ENCODE results near the gene PLCD1. TPM values are rescaled to one million over a fixed set of nuclear protein-coding genes. Genes with fewer than 3 reads are reported as not detected.

PLCD1 gene
- polyA plus RNA-seq, 1 of the 3 experiments (the other 2 are of a cell fraction) = 20.2 TPM

- DNase-seq = no peak
- H3K9me2 ChIP-seq = no peaks in the 10 kb centered on the region
- no peak within 1 kb of the TSS for H3K9ac ChIP-seq
- H3K4me3 ChIP-seq (ENCODE audit: low read depth in 2 of 2, low read length in 1 of 2) = no peak within 1 kb of the TSS
- CTCF ChIA-PET = no interaction called here
- WGBS (ENCODE audit: low lambda C conversion rate) = 79% methylated on average over 8 of the region's 10 CpGs
- no peaks in the 10 kb centered on the region for H3K79me2 ChIP-seq (ENCODE audit: insufficient read depth)
- no peak within 1 kb of the TSS for H2AFZ ChIP-seq (ENCODE audit: low read depth)
- no peaks in the 10 kb centered on the region for H4K20me1 ChIP-seq (ENCODE audit: insufficient read depth)
- no peaks in the 10 kb centered on the region for H3K9me3 ChIP-seq
- no peaks in the 10 kb centered on the region for H3K36me3 ChIP-seq (replicated peaks in 1 of 2; ENCODE audit: control insufficient read depth in 1 of 2, insufficient read depth in 2 of 2, low read length in 1 of 2)
- H3F3A ChIP-seq (replicated peaks; ENCODE audit: insufficient read depth) = peaks cover 4% of the 10 kb centered on the region
- no peak for TF ChIP-seq RXRA (IDR thresholded peaks at IDR 0.05; ENCODE audit: borderline replicate concordance, low read depth)
- TF ChIP-seq FOXJ3 (CRISPR knock-in tag; IDR thresholded peaks at IDR 0.05) = no peak
- TF ChIP-seq GABPA (IDR thresholded peaks at IDR 0.05; ENCODE audit: low read depth) = no peak
- TF ChIP-seq TCF12 (IDR thresholded peaks at IDR 0.05) = no peak
- no peak for TF ChIP-seq MXI1 (IDR thresholded peaks at IDR 0.05; ENCODE audit: low read depth, low read length)
- TF ChIP-seq TAF1 (IDR thresholded peaks at IDR 0.05; ENCODE audit: borderline replicate concordance, low read depth, low read length) = no peak
- no peak for TF ChIP-seq NFIC (IDR thresholded peaks at IDR 0.05; ENCODE audit: borderline replicate concordance)
- TF ChIP-seq, protein P1, sequence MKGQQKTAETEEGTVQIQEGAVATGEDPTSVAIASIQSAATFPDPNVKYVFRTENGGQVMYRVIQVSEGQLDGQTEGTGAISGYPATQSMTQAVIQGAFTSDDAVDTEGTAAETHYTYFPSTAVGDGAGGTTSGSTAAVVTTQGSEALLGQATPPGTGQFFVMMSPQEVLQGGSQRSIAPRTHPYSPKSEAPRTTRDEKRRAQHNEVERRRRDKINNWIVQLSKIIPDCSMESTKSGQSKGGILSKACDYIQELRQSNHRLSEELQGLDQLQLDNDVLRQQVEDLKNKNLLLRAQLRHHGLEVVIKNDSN (IDR thresholded peaks at IDR 0.05; ENCODE audit: borderline replicate concordance, low read depth) = no peak
- TF ChIP-seq ELF1 (IDR thresholded peaks at IDR 0.05) = no peak
- no peak for TF ChIP-seq ZBTB33 (IDR thresholded peaks at IDR 0.05; ENCODE audit: borderline replicate concordance, low read depth)
- H3K27ac ChIP-seq (ENCODE audit: low read depth in 2 of 2, low read length in 1 of 2) = no peak within 1 kb of the TSS
- peaks cover 0 to 8% of the 10 kb centered on the region in 2 experiments; a peak in 2 of 4 replicates for H3K4me1 ChIP-seq (ENCODE audit: control insufficient read depth in 1 of 2, insufficient read depth in 2 of 2, low read depth in 1 of 2, low read length in 1 of 2)
- H3K27me3 ChIP-seq (ENCODE audit: insufficient read depth) = no peaks in the 10 kb centered on the region
- H3K4me2 ChIP-seq = no peak within 1 kb of the TSS
- POLR2A ChIA-PET = no interaction called here
Observed at GRCh38 chr3:37990527-37990926, 38.9 kb downstream of the PLCD1 start, which contains the start of gene VILL. Gene VILL, plus strand, starts transcription at chr3:37990786. Its CDS starts 2,887 bp downstream, at chr3:37993673.

GRCh38 chr3:37989821-37990480 is 39.5 kb downstream of the PLCD1 start:
- POLR2A ChIA-PET = no interaction called here
- Histone ChIP-seq H3K9me3 (no peaks in the 10 kb centered on the region), H3K79me2 (ENCODE audit: insufficient read depth) (no peaks in the 10 kb centered on the region), H3K4me1 (ENCODE audit: control insufficient read depth in 1 of 2, insufficient read depth in 2 of 2, low read depth in 1 of 2, low read length in 1 of 2) (peaks cover 0 to 4% of the 10 kb centered on the region in 2 experiments; a peak in 2 of 4 replicates), H3K9ac (no peak overlapping the region), H3K36me3 (replicated peaks in 1 of 2; ENCODE audit: control insufficient read depth in 1 of 2, insufficient read depth in 2 of 2, low read length in 1 of 2) (no peaks in the 10 kb centered on the region), H4K20me1 (ENCODE audit: insufficient read depth) (no peaks in the 10 kb centered on the region), H3K9me2 (no peaks in the 10 kb centered on the region), H3K27me3 (ENCODE audit: insufficient read depth) (no peaks in the 10 kb centered on the region), H3K4me2 (no peak overlapping the region), H3K4me3 (ENCODE audit: low read depth in 2 of 2, low read length in 1 of 2) (no peak overlapping the region), H3K27ac (ENCODE audit: low read depth in 2 of 2, low read length in 1 of 2) (no peak overlapping the region), H3F3A (replicated peaks; ENCODE audit: insufficient read depth) (peaks cover 4% of the 10 kb centered on the region), H2AFZ (ENCODE audit: low read depth) (no peak overlapping the region)
- CTCF ChIA-PET = interaction anchor here (1.0 to 1.7 kb wide), 2 partner anchors 15 to 17 kb away, joined by 3 to 4 read pairs; no protein-coding TSS in a partner anchor
- 98% methylated on average over 6 of the region's 7 CpGs for WGBS (ENCODE audit: low lambda C conversion rate)
- no peak for DNase-seq
- TF ChIP-seq TEAD4 (IDR thresholded peaks at IDR 0.05; ENCODE audit: borderline replicate concordance, insufficient read depth) (no peak), RFX5 (IDR thresholded peaks at IDR 0.05; ENCODE audit: low read length) (no peak), ZBTB33 (IDR thresholded peaks at IDR 0.05; ENCODE audit: borderline replicate concordance, low read depth) (no peak), YY1 (IDR thresholded peaks at IDR 0.05; ENCODE audit: low read depth) (no peak), FOXJ3 (CRISPR knock-in tag; IDR thresholded peaks at IDR 0.05) (no peak), RAD21 (IDR thresholded peaks at IDR 0.05; ENCODE audit: low read length) (no peak), NRF1 (IDR thresholded peaks at IDR 0.05; ENCODE audit: low read depth, low read length) (no peak), EP300 (IDR thresholded peaks at IDR 0.05; ENCODE audit: borderline replicate concordance in 1 of 2, low read depth in 1 of 2, low read length in 1 of 2) (no peak)
- TF ChIP-seq, protein P2, sequence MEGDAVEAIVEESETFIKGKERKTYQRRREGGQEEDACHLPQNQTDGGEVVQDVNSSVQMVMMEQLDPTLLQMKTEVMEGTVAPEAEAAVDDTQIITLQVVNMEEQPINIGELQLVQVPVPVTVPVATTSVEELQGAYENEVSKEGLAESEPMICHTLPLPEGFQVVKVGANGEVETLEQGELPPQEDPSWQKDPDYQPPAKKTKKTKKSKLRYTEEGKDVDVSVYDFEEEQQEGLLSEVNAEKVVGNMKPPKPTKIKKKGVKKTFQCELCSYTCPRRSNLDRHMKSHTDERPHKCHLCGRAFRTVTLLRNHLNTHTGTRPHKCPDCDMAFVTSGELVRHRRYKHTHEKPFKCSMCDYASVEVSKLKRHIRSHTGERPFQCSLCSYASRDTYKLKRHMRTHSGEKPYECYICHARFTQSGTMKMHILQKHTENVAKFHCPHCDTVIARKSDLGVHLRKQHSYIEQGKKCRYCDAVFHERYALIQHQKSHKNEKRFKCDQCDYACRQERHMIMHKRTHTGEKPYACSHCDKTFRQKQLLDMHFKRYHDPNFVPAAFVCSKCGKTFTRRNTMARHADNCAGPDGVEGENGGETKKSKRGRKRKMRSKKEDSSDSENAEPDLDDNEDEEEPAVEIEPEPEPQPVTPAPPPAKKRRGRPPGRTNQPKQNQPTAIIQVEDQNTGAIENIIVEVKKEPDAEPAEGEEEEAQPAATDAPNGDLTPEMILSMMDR (IDR thresholded peaks at IDR 0.05) = no peak
- TF ChIP-seq, protein P3, sequence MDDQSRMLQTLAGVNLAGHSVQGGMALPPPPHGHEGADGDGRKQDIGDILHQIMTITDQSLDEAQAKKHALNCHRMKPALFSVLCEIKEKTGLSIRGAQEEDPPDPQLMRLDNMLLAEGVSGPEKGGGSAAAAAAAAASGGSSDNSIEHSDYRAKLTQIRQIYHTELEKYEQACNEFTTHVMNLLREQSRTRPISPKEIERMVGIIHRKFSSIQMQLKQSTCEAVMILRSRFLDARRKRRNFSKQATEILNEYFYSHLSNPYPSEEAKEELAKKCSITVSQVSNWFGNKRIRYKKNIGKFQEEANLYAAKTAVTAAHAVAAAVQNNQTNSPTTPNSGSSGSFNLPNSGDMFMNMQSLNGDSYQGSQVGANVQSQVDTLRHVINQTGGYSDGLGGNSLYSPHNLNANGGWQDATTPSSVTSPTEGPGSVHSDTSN (IDR thresholded peaks at IDR 0.05) = no peak
